Prostate gland (tissue), 2 donors: Measurements from ENCODE around the gene SHROOM3.

Experiments used
- CTCF ChIP-seq, 4 experiments: fragments of 200-600 bp in 2 of 4; fragments of 450-650 bp in 2 of 4; sonication (generic) in 2 of 4; IDR thresholded peaks; 1 replicate in 3 of 4; 2 replicates in 1 of 4; pipeline ENCODE4 v1.5.1; 2016 to 2019; ENCODE audit warnings: antibody characterized with exemption in 4 of 4, mild to moderate bottlenecking in 2 of 4, moderate library complexity in 2 of 4
- POLR2A ChIP-seq: fragments of 450-650 bp; IDR thresholded peaks from one replicate; pipeline ENCODE4 v1.6.1; 2016; ENCODE audit warnings: antibody characterized with exemption, mild to moderate bottlenecking
- POLR2AphosphoS5 ChIP-seq: sonication (generic); formaldehyde crosslinking; IDR thresholded peaks from one replicate; pipeline ENCODE4 v1.6.1; 2017; ENCODE audit warnings: antibody characterized with exemption

- TF ChIP-seq POLR2AphosphoS5 (peak; percentile 78), CTCF (IDR thresholded peaks at IDR 0.05) (no peak), POLR2A (no peak)
These were observed 188.4 kb downstream of the SHROOM3 start for GRCh38 chr4:76623217-76624045.
